OCI-LY3 (cell line): ENCODE data around the gene PNMT.

Source experiments
- H2AFZ ChIP-seq: fragments of 200-600, 300-600 bp; shearing (Covaris generic); 2 replicates; pipeline ENCODE4 v1.6.0; 2014; ENCODE audit warnings: antibody characterized with exemption, low read depth, low read length
- H3K27ac ChIP-seq: fragments of 200-600, 300-600 bp; sonication (generic); 2 replicates; pipeline ENCODE4 v1.5.1; 2014; ENCODE audit warnings: mild to moderate bottlenecking, low read length, moderate library complexity, mixed read lengths
- H3K27me3 ChIP-seq: fragments of 200-600, 300-600 bp; sonication (generic); 2 replicates; pipeline ENCODE4 v1.6.1; 2014; ENCODE audit warnings: low read depth, low read length, mixed read lengths
- H3K36me3 ChIP-seq: fragments of 200-600, 300-600 bp; sonication (generic); replicated peaks from 2 replicates; pipeline ENCODE3; 2014; ENCODE audit warnings: low read depth, low read length, mixed read lengths
- H3K4me1 ChIP-seq: fragments of 300-600, 200-600 bp; sonication (generic); 2 replicates; pipeline ENCODE4 v1.6.1; 2014; ENCODE audit warnings: low read length, mixed read lengths
- H3K4me2 ChIP-seq: fragments of 200-600, 300-600 bp; sonication (generic); 2 replicates; pipeline ENCODE4 v1.6.1; 2014; ENCODE audit warnings: low read length, mixed read lengths
- H3K4me3 ChIP-seq: fragments of 300-600, 200-600 bp; sonication (generic); 2 replicates; pipeline ENCODE4 v1.5.1; 2014; ENCODE audit warnings: antibody characterized with exemption, mild to moderate bottlenecking, low read length, moderate library complexity
- H3K79me2 ChIP-seq: fragments of 300-600, 200-600 bp; shearing (Covaris generic); 2 replicates; pipeline ENCODE4 v1.6.1; 2014; ENCODE audit warnings: mild to moderate bottlenecking, low read length, mixed read lengths
- H3K9ac ChIP-seq: fragments of 300-600, 200-600 bp; shearing (Covaris generic); 2 replicates; pipeline ENCODE4 v1.6.0; 2014; ENCODE audit warnings: mild to moderate bottlenecking, low read length, moderate library complexity
- H3K9me3 ChIP-seq: fragments of 200-600, 300-600 bp; shearing (Covaris generic); 2 replicates; pipeline ENCODE4 v1.6.1; 2014; ENCODE audit warnings: low read length, mixed read lengths; ENCODE audit not compliant: insufficient read depth
- H4K20me1 ChIP-seq: fragments of 200-600, 300-600 bp; sonication (generic); 2 replicates; pipeline ENCODE4 v1.6.1; 2016; ENCODE audit warnings: low read length, mixed read lengths; ENCODE audit not compliant: insufficient read depth
- EZH2phosphoT487 ChIP-seq: fragments of 200-600 bp; shearing (Covaris generic); IDR thresholded peaks from 2 replicates; pipeline ENCODE4 v1.6.1; 2018; ENCODE audit warnings: antibody characterized with exemption, mixed run types, low read depth
- TF ChIP-seq, protein P1 (sequence below): fragments of 200-600, 300-600 bp; sonication (generic); IDR thresholded peaks from 2 replicates; pipeline ENCODE4 v1.5.1; 2014; ENCODE audit warnings: antibody characterized with exemption, low read length, low read depth

The PNMT gene

GRCh38 chr17:39647256-39647655, 21.0 kb upstream of the PNMT start:
- H3K27ac ChIP-seq: no peak overlapping the region
- H3K27me3 ChIP-seq: no peaks in the 10 kb centered on the region
- H3K4me3 ChIP-seq: no peak overlapping the region
- no peak overlapping the region for H3K4me2 ChIP-seq
- no peaks in the 10 kb centered on the region for H3K9me3 ChIP-seq
- H3K79me2 ChIP-seq: peaks cover 16% of the 10 kb centered on the region
- no peak overlapping the region for H2AFZ ChIP-seq
- H3K4me1 ChIP-seq: no peaks in the 10 kb centered on the region
- H3K36me3 ChIP-seq: no peaks in the 10 kb centered on the region
- peaks cover 19% of the 10 kb centered on the region for H4K20me1 ChIP-seq
- TF ChIP-seq, protein P1, sequence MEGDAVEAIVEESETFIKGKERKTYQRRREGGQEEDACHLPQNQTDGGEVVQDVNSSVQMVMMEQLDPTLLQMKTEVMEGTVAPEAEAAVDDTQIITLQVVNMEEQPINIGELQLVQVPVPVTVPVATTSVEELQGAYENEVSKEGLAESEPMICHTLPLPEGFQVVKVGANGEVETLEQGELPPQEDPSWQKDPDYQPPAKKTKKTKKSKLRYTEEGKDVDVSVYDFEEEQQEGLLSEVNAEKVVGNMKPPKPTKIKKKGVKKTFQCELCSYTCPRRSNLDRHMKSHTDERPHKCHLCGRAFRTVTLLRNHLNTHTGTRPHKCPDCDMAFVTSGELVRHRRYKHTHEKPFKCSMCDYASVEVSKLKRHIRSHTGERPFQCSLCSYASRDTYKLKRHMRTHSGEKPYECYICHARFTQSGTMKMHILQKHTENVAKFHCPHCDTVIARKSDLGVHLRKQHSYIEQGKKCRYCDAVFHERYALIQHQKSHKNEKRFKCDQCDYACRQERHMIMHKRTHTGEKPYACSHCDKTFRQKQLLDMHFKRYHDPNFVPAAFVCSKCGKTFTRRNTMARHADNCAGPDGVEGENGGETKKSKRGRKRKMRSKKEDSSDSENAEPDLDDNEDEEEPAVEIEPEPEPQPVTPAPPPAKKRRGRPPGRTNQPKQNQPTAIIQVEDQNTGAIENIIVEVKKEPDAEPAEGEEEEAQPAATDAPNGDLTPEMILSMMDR: no peak
- TF ChIP-seq EZH2phosphoT487: no peak
- no peak overlapping the region for H3K9ac ChIP-seq

DNA sequence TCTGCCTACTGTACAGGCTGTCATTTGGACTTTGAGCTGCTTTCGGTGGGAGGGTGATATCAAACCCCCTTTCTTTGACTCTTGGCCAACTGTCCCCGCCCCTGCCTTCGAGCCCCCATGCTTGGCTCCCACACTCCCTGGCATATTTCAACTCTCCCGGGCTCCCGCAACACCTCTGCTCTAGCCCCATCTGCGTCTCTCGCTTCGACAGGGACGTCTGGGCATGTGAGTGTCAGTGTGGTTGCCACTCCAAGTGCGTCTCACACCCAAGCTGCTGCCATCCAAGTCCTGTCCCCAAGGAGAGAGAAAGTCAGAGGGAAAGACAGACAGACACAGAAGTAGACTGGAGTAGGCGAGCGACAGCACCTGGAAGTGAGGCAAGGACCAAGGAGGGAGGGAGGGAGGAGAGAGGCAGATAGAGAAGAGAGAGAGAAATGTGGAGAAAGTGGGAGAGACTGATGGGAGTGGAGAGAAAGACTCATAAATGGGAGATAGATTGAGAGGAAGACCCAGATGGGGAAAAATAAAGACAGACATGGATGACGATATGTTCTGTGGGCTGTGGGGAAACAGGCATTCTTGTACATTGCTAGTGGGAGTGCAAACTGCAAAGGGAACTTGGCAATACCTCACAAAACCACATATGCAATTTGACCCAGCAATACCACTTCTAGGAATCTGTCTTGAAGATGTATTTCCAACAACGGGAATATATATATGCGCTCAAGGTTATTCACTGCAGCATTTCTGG, 19.5 kb upstream of the PNMT start:
- TF ChIP-seq, protein P1: no peak
- TF ChIP-seq EZH2phosphoT487: no peak
- Histone ChIP-seq H3K79me2 (peaks cover 7% of the 10 kb centered on the region; the same call in 1 of the 2 replicates), H3K36me3 (no peaks in the 10 kb centered on the region), H3K9me3 (no peaks in the 10 kb centered on the region), H3K27ac (no peak overlapping the region), H4K20me1 (peaks cover 6% of the 10 kb centered on the region; the same call in 1 of the 2 replicates), H3K4me3 (no peak overlapping the region), H3K9ac (no peak overlapping the region), H3K27me3 (no peaks in the 10 kb centered on the region), H2AFZ (no peak overlapping the region), H3K4me1 (no peaks in the 10 kb centered on the region), H3K4me2 (no peak overlapping the region)

DNA sequence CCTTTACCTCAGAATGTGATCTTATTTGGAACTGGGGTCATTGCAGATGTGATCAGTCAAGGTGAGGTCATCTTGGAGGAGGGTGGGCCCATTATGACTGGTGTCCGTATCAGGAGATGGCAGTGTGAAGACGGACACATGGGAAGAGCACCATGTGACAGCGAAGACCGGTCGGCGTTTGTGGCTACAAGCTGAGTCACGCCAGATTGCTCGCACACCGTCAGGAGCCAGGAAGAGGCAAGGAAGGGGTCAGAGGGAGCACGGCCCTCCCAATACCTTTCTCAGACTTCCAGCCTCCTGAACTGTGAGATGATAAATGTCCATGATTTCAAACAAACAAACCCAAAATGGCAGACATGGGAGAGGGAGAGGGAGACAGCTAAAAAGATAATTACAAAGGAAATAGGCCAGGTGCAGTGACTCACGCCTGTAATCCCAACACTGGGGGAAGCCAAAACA, 18.1 kb upstream of the PNMT start:
- Histone ChIP-seq H3K4me3 (no peak overlapping the region), H2AFZ (no peak overlapping the region), H3K79me2 (peaks cover 6% of the 10 kb centered on the region; the same call in 1 of the 2 replicates), H3K9me3 (no peaks in the 10 kb centered on the region), H3K27me3 (no peaks in the 10 kb centered on the region), H3K9ac (no peak overlapping the region), H3K4me1 (no peaks in the 10 kb centered on the region), H3K4me2 (no peak overlapping the region), H4K20me1 (no peaks in the 10 kb centered on the region; the same call in 1 of the 2 replicates), H3K36me3 (no peaks in the 10 kb centered on the region), H3K27ac (no peak overlapping the region)
- TF ChIP-seq, protein P1: no peak
- no peak for TF ChIP-seq EZH2phosphoT487

DNA sequence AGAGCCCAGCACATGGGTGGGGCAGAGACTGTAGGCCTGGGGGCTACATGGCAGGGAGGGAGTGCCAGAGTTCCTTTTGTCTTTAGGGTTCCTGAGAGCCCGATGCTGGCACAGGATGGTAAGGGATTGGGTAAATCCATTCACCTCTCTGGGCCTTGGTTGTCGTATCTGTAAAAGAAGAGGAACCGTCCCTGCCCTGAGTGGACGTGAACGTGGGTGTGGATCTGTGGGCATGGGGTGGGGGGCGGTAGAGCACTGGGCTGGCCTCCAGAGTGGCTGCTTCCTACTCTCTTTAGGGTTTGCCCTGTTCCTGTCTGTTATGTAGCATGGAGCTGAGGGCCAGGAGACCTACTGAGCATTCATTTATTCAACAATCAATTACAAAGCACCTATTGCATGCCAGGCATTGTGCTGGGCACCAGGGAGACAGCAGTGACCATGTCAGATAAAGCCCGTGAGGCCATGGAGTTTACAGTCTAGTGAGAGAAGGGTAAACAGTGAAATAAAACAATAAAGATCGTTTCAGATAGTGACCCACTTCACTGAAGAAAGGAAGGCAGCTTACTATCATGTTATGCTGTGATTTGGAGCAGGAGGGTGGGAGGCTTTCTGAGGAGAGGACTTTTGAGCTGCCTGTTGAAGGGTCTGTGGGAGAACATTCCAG, 16.2 kb upstream of the PNMT start:
- no peak for TF ChIP-seq EZH2phosphoT487
- TF ChIP-seq, protein P1: no peak
- no peaks in the 10 kb centered on the region; the same call in 1 of the 2 replicates for H4K20me1 ChIP-seq
- H3K27ac ChIP-seq: no peak overlapping the region
- H3K79me2 ChIP-seq: peaks cover 3% of the 10 kb centered on the region; the same call in 1 of the 2 replicates
- H2AFZ ChIP-seq: no peak overlapping the region
- H3K36me3 ChIP-seq: no peaks in the 10 kb centered on the region
- no peak overlapping the region for H3K9ac ChIP-seq
- no peaks in the 10 kb centered on the region for H3K27me3 ChIP-seq
- H3K4me2 ChIP-seq: no peak overlapping the region
- H3K4me3 ChIP-seq: no peak overlapping the region
- no peaks in the 10 kb centered on the region for H3K9me3 ChIP-seq
- no peaks in the 10 kb centered on the region for H3K4me1 ChIP-seq
